Psoas muscle (tissue), 8 donors: Measurements from ENCODE around the gene OSMR. TPM values are rescaled to one million over a fixed set of nuclear protein-coding genes. Genes with fewer than 3 reads are reported as not detected.

ENCODE experiments used
- ATAC-seq, 4 donors: fragments of 200-7000 bp; cut with Tn5 transposase; one replicate each; pipeline ENCODE4 v1.9.1; 2020; ENCODE audit warnings: moderate library complexity in 3 of 4, mild to moderate bottlenecking in 2 of 4
- DNase-seq, 2 donors: peaks; one replicate each; pipeline ENCODE4 v3.0.0-alpha.2; 2020
- H3K27ac ChIP-seq: fragments of 200-600 bp; one replicate; pipeline ENCODE4 v1.8.0; 2022
- H3K27me3 ChIP-seq, 3 donors: fragments of 200-600 bp in 1 of 3; one replicate each; pipeline versions ENCODE4 v1.6.1 to v1.8.0; 2013 to 2022; ENCODE audit warnings: low read length in 2 of 3, mild to moderate bottlenecking in 2 of 3, moderate library complexity in 1 of 3; ENCODE audit not compliant: insufficient read depth in 3 of 3
- H3K36me3 ChIP-seq, 2 donors: fragments of 200-600 bp in 1 of 2; one replicate each; pipeline versions ENCODE4 v1.6.1 to v1.8.0; 2013 to 2022; ENCODE audit warnings: low read depth in 1 of 2, mild to moderate bottlenecking in 1 of 2, moderate library complexity in 1 of 2; ENCODE audit not compliant: insufficient read depth in 1 of 2
- H3K4me1 ChIP-seq: fragments of 200-600 bp; one replicate; pipeline ENCODE4 v1.8.0; 2022
- H3K4me3 ChIP-seq: fragments of 200-600 bp; one replicate; pipeline ENCODE4 v1.8.0; 2022; ENCODE audit warnings: mild to moderate bottlenecking
- H3K9me3 ChIP-seq: fragments of 200-600 bp; one replicate; pipeline ENCODE4 v1.8.0; 2022
- CTCF ChIP-seq: fragments of 200-600 bp; IDR thresholded peaks from one replicate; pipeline ENCODE4 v1.8.0; 2022; ENCODE audit warnings: antibody characterized with exemption
- WGBS, 3 donors: extraction: QIAGEN DNeasy Blood & Tissue Kit; methylation state at CpG; one replicate each; pipeline versions ENCODE4 v1.1.6 to v1.1.7; 2013; 5-methylcytosine and 5-hydroxymethylcytosine counted together
- intact Hi-C, 2 donors: fragments of 100-400 bp; cut with DNase I; formaldehyde crosslinking; loops; one replicate each; pipeline versions ENCODE4 v1.11.0 to v1.14.2; 2022
- polyA plus RNA-seq, 3 donors: library from polyadenylated mRNA; stranded (reverse); fragments of 200-250 nt; gene quantifications; one replicate each; pipeline ENCODE4 v1.2.3, GENCODE V29; 2013
- total RNA-seq, 4 donors: library from RNA; stranded (reverse); fragmentation: NEBNext Ultra II Directional in 2 of 4; extraction: Animal tissue kit (Norgen Biotek cat#: 25700) in 2 of 4; gene quantifications; one replicate each; pipeline versions ENCODE4 v1.2.1 to v1.2.4, GENCODE V29; 2021 to 2023
- donor health status: healthy with polysubstance abuse.
- donor health status: DM: no; HTN: no; CAD: no; lungs with moderate emphysema.
- donor health status: Bipolar disorder and iron deficiency.
- donor health status: healthy.
- donor health status: DM: yes; HTN: yes; CAD: no.
- donor health status: DM: no; HTN: no; CAD: no.
- donor health status: DM: no; HTN: no; CAD: no.
- donor health status: DM: yes; HTN: yes; CAD: no.

The OSMR gene
- total and polyA plus RNA-seq, 7 donors = 3.2 to 27.0 (median 9.9) TPM

- H3K4me3 ChIP-seq = no peak overlapping the region
- no peak overlapping the region for H3K27ac ChIP-seq
- intact Hi-C loops = no loop called here
- H3K36me3 ChIP-seq = peaks cover 0 to 26% of the 10 kb centered on the region in 2 donors
- H3K9me3 ChIP-seq = no peaks in the 10 kb centered on the region
- H3K4me1 ChIP-seq = no peaks in the 10 kb centered on the region
- no peaks in the 10 kb centered on the region for H3K27me3 ChIP-seq
- no peak for TF ChIP-seq CTCF
- ATAC-seq (no peak), DNase-seq (no peak)
Observed at GRCh38 chr5:38906503-38906902, 60.7 kb downstream of the OSMR start.

DNA sequence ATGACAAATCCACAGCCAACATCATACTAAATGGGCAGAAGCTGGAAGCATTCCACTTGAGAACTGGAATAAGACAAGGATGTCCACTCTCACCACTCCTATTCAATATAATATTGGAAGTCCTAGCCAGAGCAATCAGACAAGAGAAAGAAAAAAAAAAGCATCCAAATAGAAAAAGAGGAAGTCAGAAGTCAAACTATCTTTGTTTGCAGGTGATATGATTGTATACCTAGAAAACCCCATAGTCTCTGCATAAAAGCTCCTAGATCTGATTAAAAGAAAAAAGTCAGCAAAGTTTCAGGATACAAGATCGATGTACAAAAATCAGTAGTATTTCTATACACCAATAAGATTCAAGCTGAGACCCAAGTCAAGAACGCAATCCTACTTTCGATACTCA, 66.1 kb downstream of the OSMR start:
- Histone ChIP-seq H3K4me1 (no peaks in the 10 kb centered on the region), H3K4me3 (no peak overlapping the region), H3K27ac (no peak overlapping the region), H3K9me3 (no peaks in the 10 kb centered on the region), H3K36me3 (peaks cover 0 to 12% of the 10 kb centered on the region in 2 donors), H3K27me3 (no peaks in the 10 kb centered on the region)
- ATAC-seq = no peak
- intact Hi-C loops = no loop called here
- DNase-seq = no peak
- no peak for TF ChIP-seq CTCF
- 96 to 99% (median 98%) methylated on average over 3 of the region's 3 CpGs for WGBS, 3 donors

DNA sequence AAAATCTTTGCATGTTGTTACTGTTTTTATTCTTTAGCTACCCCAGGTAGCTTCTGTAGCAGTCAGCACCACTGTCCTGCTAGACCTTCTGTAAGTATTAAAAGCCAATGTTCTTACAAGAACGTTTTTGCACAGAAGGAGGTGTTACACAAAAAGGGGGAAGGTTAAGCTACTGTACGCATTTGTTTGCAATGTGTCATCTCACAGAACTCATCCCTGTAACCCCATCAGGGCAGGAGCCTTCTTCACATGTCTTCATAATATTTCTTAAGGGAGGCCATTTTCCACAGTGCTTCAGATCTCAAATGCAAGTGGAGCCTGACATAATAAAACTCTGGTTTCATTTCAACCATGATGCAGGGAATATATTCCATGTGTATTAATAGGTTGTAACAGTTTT, 67.9 kb downstream of the OSMR start:
- Histone ChIP-seq H3K9me3 (no peaks in the 10 kb centered on the region), H3K4me1 (no peaks in the 10 kb centered on the region), H3K4me3 (no peak overlapping the region), H3K27ac (no peak overlapping the region), H3K27me3 (no peaks in the 10 kb centered on the region), H3K36me3 (peaks cover 5 to 16% of the 10 kb centered on the region in 2 donors)
- 79 to 84% (median 81%) methylated on average over 2 of the region's 2 CpGs for WGBS, 3 donors
- intact Hi-C loops = no loop called here
- no peak for DNase-seq
- TF ChIP-seq CTCF = no peak
- no peak for ATAC-seq

DNA sequence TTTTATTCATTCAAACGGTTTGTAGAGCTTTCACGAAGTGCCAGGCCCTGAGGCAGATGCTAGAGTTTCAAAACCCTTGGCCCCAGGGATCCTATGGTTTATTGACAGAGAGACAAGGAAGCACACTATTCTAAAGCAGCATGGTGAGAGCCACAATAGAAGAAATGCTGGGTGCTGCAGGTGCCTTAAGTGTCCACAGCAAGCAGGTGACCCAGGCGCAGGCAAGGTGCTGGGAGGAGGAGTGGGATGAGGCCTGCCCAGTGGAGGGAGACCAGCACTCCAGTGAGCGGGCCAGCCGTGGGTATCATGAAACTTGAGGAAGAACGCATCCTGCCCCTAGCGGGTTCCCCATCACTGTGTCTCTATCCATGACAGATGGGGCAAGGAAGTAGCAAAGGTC, 71.0 kb downstream of the OSMR start:
- DNase-seq (no peak), ATAC-seq (no peak)
- intact Hi-C loops = no loop called here
- Histone ChIP-seq H3K4me1 (no peaks in the 10 kb centered on the region), H3K36me3 (peaks cover 5 to 26% of the 10 kb centered on the region in 2 donors), H3K4me3 (no peak overlapping the region), H3K27me3 (no peaks in the 10 kb centered on the region), H3K9me3 (no peaks in the 10 kb centered on the region), H3K27ac (no peak overlapping the region)
- no peak for TF ChIP-seq CTCF
- WGBS, 3 donors = 77 to 88% (median 82%) methylated on average over 7 of the region's 7 CpGs

DNA sequence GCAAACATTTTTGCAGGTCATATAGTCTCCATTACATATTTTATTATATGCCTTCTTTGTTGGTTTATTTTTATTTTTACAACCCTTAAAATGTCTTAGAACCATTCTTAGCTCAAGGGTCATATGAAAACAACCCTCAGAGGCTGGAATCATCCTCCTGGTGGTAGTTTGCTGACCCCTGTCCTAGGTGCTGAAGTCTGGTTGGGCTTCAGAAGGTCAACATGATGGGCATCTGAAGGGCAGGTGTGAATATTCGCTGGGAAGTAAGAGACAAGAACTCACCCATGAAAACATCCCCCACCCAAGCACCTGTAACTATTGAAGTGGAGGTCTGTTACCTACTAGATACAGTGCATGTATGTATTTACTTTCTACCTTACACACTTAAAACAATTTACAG, 75.4 kb downstream of the OSMR start:
- DNase-seq = no peak
- no peaks in the 10 kb centered on the region for H3K4me1 ChIP-seq
- no peaks in the 10 kb centered on the region for H3K27me3 ChIP-seq
- no peak overlapping the region for H3K4me3 ChIP-seq
- ATAC-seq = no peak
- 65 to 72% (median 72%) methylated on average over 1 of the region's 1 CpG for WGBS, 3 donors
- H3K9me3 ChIP-seq = no peaks in the 10 kb centered on the region
- peaks cover 12 to 52% of the 10 kb centered on the region in 2 donors for H3K36me3 ChIP-seq
- H3K27ac ChIP-seq = no peak overlapping the region
- intact Hi-C loops = loop anchor here (5.0 to 10.0 kb wide), 3 partner anchors 86 to 496 kb away; no protein-coding TSS in a partner anchor
- no peak for TF ChIP-seq CTCF
